SK-N-SH (cell line): Measurements from ENCODE around the gene BABAM2. TPM values are rescaled to one million over a fixed set of nuclear protein-coding genes. Genes with fewer than 3 reads are reported as not detected.

Experiments
- CTCF ChIA-PET: fragments of 300-600, 350-600 bp; formaldehyde crosslinking; extraction: SDS; loops from one replicate; lab custom pipeline; 2021; lab: Yijun Ruan, JAX
- POLR2A ChIA-PET: fragments of 350-600 bp; sonication (Branson Sonifier 250); formaldehyde crosslinking; extraction: SDS; loops from one replicate; lab custom pipeline; 2020; ENCODE audit warnings: antibody characterized with exemption, inconsistent platforms; lab: Yijun Ruan, JAX
- DNase-seq: peaks from one replicate; pipeline ENCODE4 v3.0.0; 2012
- H2AFZ ChIP-seq: fragments of 200-600 bp; sonication (generic); 2 replicates; pipeline ENCODE4 v1.8.1; 2016; ENCODE audit warnings: antibody characterized with exemption, mild to moderate bottlenecking, low read depth
- H3F3A ChIP-seq: fragments of 200-600 bp; sonication (generic); replicated peaks from 2 replicates; pipeline ENCODE3; 2016; ENCODE audit warnings: antibody characterized with exemption, mild to moderate bottlenecking; ENCODE audit not compliant: insufficient read depth
- H3K27ac ChIP-seq, 2 experiments: fragments of 200-500 bp in 1 of 2; fragments of 200-600 bp in 1 of 2; sonication (Bioruptor generic) in 1 of 2; sonication (generic), shearing (Covaris generic) in 1 of 2; 2 replicates each; pipeline versions ENCODE4 v1.5.1 to v1.6.1; 2014 to 2016; ENCODE audit warnings: low read depth in 2 of 2, inconsistent platforms in 1 of 2, low read length in 1 of 2, mild to moderate bottlenecking in 1 of 2, mixed read lengths in 1 of 2
- H3K27me3 ChIP-seq: fragments of 200-600 bp; sonication (generic), shearing (Covaris generic); 2 replicates; pipeline ENCODE4 v1.6.1; 2016; ENCODE audit warnings: mixed run types; ENCODE audit not compliant: insufficient read depth
- H3K36me3 ChIP-seq, 2 experiments: fragments of 200-500 bp in 1 of 2; fragments of 200-600 bp in 1 of 2; sonication (Bioruptor generic) in 1 of 2; sonication (generic) in 1 of 2; replicated peaks in 1 of 2; 2 replicates each; pipeline versions ENCODE3 to v1.5.1; 2014 to 2016; ENCODE audit warnings: low read length in 1 of 2, mild to moderate bottlenecking in 1 of 2; ENCODE audit not compliant: insufficient read depth in 2 of 2, control insufficient read depth in 1 of 2
- H3K4me1 ChIP-seq, 2 experiments: fragments of 200-500 bp in 1 of 2; fragments of 200-600 bp in 1 of 2; sonication (Bioruptor generic) in 1 of 2; sonication (generic), shearing (Covaris generic) in 1 of 2; 2 replicates each; pipeline versions ENCODE4 v1.5.1 to v1.6.1; 2014 to 2016; ENCODE audit warnings: low read depth in 1 of 2, low read length in 1 of 2, mixed run types in 1 of 2; ENCODE audit not compliant: insufficient read depth in 2 of 2, control insufficient read depth in 1 of 2
- H3K4me2 ChIP-seq: fragments of 200-600 bp; sonication (generic), shearing (Covaris generic); 2 replicates; pipeline ENCODE4 v1.6.1; 2017; ENCODE audit warnings: mixed run types
- H3K4me3 ChIP-seq, 2 experiments: fragments of 200-500 bp in 1 of 2; fragments of 200-600 bp in 1 of 2; sonication (Bioruptor generic) in 1 of 2; sonication (generic), shearing (Covaris generic) in 1 of 2; 2 replicates each; pipeline versions ENCODE4 v1.5.1 to v1.8.1; 2014 to 2016; ENCODE audit warnings: low read depth in 2 of 2, inconsistent platforms in 1 of 2, low read length in 1 of 2, mild to moderate bottlenecking in 1 of 2, mixed read lengths in 1 of 2, moderate library complexity in 1 of 2
- H3K79me2 ChIP-seq: fragments of 200-600 bp; sonication (generic); 2 replicates; pipeline ENCODE4 v1.8.1; 2017; ENCODE audit warnings: mild to moderate bottlenecking; ENCODE audit not compliant: insufficient read depth
- H3K9ac ChIP-seq: fragments of 200-600 bp; sonication (generic); 2 replicates; pipeline ENCODE4 v1.6.1; 2017; ENCODE audit warnings: mixed run types
- H3K9me2 ChIP-seq: fragments of 200-600 bp; sonication (generic); 2 replicates; pipeline ENCODE4 v1.6.1; 2017; ENCODE audit warnings: mixed run types
- H3K9me3 ChIP-seq: fragments of 200-600 bp; sonication (generic); 2 replicates; pipeline ENCODE4 v1.6.1; 2017; ENCODE audit warnings: mixed run types, mild to moderate bottlenecking, moderate library complexity
- H4K20me1 ChIP-seq: fragments of 200-600 bp; sonication (generic); 2 replicates; pipeline ENCODE4 v1.6.1; 2017; ENCODE audit warnings: mild to moderate bottlenecking, mixed run types; ENCODE audit not compliant: insufficient read depth
- GABPA ChIP-seq: IDR thresholded peaks from 2 replicates; pipeline ENCODE4 v1.4.0; 2012; ENCODE audit warnings: low read depth, mild to moderate bottlenecking
- MEF2A ChIP-seq: IDR thresholded peaks from 2 replicates; pipeline ENCODE4 v1.4.0; 2012; ENCODE audit warnings: low read depth, borderline replicate concordance
- PBX3 ChIP-seq: IDR thresholded peaks from 2 replicates; pipeline ENCODE4; 2012
- POLR2AphosphoS5 ChIP-seq: IDR thresholded peaks from 2 replicates; pipeline ENCODE4 v1.6.1; 2012; ENCODE audit warnings: low read depth, low read length
- RXRA ChIP-seq: IDR thresholded peaks from 2 replicates; pipeline ENCODE4 v1.4.0; 2012; ENCODE audit warnings: low read depth, mild to moderate bottlenecking, borderline replicate concordance
- SMC3 ChIP-seq: IDR thresholded peaks from 2 replicates; pipeline ENCODE4 v1.6.1; 2012; ENCODE audit warnings: low read depth, low read length, improper control_type of control experiment
- TCF12 ChIP-seq: IDR thresholded peaks from 2 replicates; pipeline ENCODE4 v1.4.0; 2012
- USF1 ChIP-seq: IDR thresholded peaks from 2 replicates; pipeline ENCODE4 v1.4.0; 2012; ENCODE audit warnings: low read depth, borderline replicate concordance
- USF2 ChIP-seq: fragments of 150-350 bp; IDR thresholded peaks from 2 replicates; pipeline ENCODE4 v1.6.1; 2017; ENCODE audit warnings: antibody characterized with exemption, low read length, low read depth, borderline replicate concordance
- YY1 ChIP-seq: IDR thresholded peaks from 2 replicates; pipeline ENCODE4 v1.4.0; 2012; ENCODE audit warnings: low read depth, mild to moderate bottlenecking
- ZBTB33 ChIP-seq: IDR thresholded peaks from 2 replicates; pipeline ENCODE4 v1.4.0; 2012; ENCODE audit warnings: low read depth, borderline replicate concordance
- WGBS: methylation state at CpG from one replicate; pipeline ENCODE4 v1.1.6; 2017; ENCODE audit warnings: low lambda C conversion rate; 5-methylcytosine and 5-hydroxymethylcytosine counted together
- polyA plus RNA-seq, 3 experiments: library from polyadenylated mRNA; depleted of rRNA; stranded (reverse); fragments of >200 nt; gene quantifications; 2 replicates each; pipeline ENCODE4 v1.2.3, GENCODE V29; 2012

The BABAM2 gene
- polyA plus RNA-seq, 1 of the 3 experiments (the other 2 are of a cell fraction), result 34.0 TPM

GRCh38 chr2:27940090-27940671 is 49.7 kb downstream of the BABAM2 start:
- TF ChIP-seq RXRA, result no peak
- TF ChIP-seq SMC3, result no peak
- no peak for TF ChIP-seq YY1
- TF ChIP-seq GABPA, result no peak
- TF ChIP-seq PBX3, result peak; percentile 22; the same call in 1 of the 2 replicates
- TF ChIP-seq MEF2A, result no peak
- TF ChIP-seq ZBTB33, result no peak
- no peak for TF ChIP-seq USF2
- Histone ChIP-seq H3K9me2 (no peaks in the 10 kb centered on the region), H3K4me3 (no peak overlapping the region), H3K4me2 (no peak overlapping the region), H3F3A (no peaks in the 10 kb centered on the region), H3K27me3 (no peaks in the 10 kb centered on the region), H3K36me3 (no peaks in the 10 kb centered on the region), H3K27ac (no peak overlapping the region), H3K4me1 (no peaks in the 10 kb centered on the region), H2AFZ (no peak overlapping the region), H3K9ac (no peak overlapping the region), H3K9me3 (no peaks in the 10 kb centered on the region), H3K79me2 (no peaks in the 10 kb centered on the region), H4K20me1 (no peaks in the 10 kb centered on the region)
- no peak for DNase-seq
- POLR2A ChIA-PET, result no interaction called here
- WGBS, result 85% methylated on average over 2 of the region's 2 CpGs
- CTCF ChIA-PET, result interaction anchor here (1.5 kb wide), 1 partner anchor 14 kb away, joined by 3 read pairs; no protein-coding TSS in a partner anchor

GRCh38 chr2:27940982-27941381 is 50.5 kb downstream of the BABAM2 start:
- Histone ChIP-seq H3F3A (no peaks in the 10 kb centered on the region), H3K4me3 (no peak overlapping the region), H2AFZ (no peak overlapping the region), H3K9me2 (no peaks in the 10 kb centered on the region), H3K4me1 (no peaks in the 10 kb centered on the region), H3K9ac (no peak overlapping the region), H3K9me3 (no peaks in the 10 kb centered on the region), H3K27ac (no peak overlapping the region), H4K20me1 (no peaks in the 10 kb centered on the region), H3K4me2 (no peak overlapping the region), H3K27me3 (no peaks in the 10 kb centered on the region), H3K79me2 (no peaks in the 10 kb centered on the region), H3K36me3 (no peaks in the 10 kb centered on the region)
- DNase-seq, result no peak
- POLR2A ChIA-PET, result no interaction called here
- CTCF ChIA-PET, result no interaction called here
- WGBS, result 92% methylated on average over 5 of the region's 5 CpGs
- TF ChIP-seq USF1, result no peak
- no peak for TF ChIP-seq POLR2AphosphoS5
- no peak for TF ChIP-seq TCF12
- TF ChIP-seq YY1, result no peak
